HG03139 (cell line): ENCODE data around the gene RCAN3.
"Not testable (repeated sequence)": the region's sequence is repeated elsewhere in the genome, so short reads cannot be mapped to it uniquely, and the experiment has no call there.

Experiments used
- ATAC-seq: cut with Tn5 transposase; IDR thresholded peaks from one replicate; pipeline ENCODE4 v1.9.1; 2021; ENCODE audit not compliant: unreplicated experiment

The RCAN3 gene

DNA sequence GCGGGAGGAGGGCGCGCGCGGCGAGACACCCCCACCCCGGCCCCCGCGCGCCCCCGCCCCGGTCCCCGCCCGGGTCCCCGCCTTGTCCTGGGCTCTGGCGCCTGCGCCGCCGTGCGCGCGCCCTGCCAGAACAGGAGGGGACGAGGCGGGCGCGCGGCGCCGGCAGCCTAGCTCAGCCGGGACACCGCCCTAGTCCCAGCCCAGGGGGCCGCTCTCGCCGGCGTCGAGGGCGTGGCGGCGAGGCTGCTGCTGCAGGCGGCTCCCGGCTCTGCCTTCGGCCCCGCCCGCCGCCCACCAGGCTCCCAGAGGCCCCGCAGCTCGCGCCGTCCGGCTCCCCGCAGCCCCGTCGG, at the start of gene RCAN3:
RCAN3 (plus strand) TSS at position 128 of the 350 bp plus-strand sequence. CDS start 11,537 bp downstream, outside the sequence.
- ATAC-seq: peak; percentile 48

DNA sequence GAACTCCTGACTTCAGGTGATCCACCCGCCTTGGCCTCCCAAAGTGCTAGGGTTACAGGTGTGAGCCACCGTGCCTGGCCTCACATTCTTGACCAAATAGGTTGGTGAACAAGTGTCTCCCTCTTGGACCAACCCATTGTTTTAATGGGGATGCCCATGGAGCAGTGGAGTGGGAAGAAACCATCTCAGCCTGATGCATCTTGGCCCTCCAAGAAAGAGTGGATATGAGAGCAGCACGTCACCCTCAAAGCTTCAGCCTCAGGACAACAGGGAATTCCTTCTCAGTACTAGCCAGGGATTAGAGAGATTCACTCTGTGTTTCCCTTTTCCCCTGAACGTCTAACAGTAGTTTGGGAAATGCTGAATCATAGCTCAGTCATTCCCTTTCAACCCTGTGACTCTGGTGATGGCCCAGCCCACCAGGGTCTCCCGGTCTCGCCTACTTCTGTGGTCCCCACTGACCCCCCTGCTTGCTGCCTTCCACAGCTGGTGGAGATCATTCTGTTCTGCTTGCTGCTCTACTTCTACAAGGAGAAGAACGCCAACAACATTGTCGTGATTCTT, 49.6 kb upstream of the RCAN3 start:
- ATAC-seq: no peak

DNA sequence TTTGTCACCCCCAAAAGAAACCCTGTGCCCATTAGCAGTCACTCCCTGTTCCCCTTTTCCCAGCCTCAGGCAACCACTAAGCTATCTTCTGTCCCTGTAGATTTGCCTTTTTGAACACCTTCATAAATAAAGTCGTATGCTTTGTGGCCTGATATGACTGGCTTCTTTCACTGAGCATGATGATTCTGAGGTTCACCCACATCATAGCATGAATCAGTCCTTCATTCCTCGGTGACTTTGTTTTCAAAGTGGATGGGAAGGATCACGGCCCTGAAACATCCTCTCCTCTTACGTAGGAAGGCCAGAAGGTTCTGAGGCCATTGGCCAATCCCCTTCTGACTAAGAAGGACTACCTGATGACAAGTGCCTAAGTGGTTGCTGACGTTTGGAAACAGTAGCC, 48.0 kb upstream of the RCAN3 start:
- no peak for ATAC-seq

DNA sequence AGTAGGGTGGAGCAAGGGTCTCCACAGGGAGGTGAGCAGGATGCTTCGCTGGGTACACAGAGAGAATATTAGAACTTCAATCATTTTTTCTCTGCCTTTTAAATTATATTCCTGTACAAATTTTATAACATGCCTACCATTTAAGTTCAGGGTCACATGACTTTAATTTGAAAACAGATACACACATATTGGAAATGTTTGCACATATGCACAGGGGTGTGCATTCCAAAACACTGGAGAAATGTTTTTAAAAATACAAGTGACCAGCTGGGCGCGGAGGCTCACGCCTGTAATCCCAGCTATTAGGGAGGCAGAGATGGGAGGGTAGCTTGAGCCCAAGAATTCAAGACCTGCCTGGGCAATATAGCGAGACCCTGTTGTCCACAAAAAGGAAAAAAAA, 47.4 kb upstream of the RCAN3 start:
- no peak for ATAC-seq

DNA sequence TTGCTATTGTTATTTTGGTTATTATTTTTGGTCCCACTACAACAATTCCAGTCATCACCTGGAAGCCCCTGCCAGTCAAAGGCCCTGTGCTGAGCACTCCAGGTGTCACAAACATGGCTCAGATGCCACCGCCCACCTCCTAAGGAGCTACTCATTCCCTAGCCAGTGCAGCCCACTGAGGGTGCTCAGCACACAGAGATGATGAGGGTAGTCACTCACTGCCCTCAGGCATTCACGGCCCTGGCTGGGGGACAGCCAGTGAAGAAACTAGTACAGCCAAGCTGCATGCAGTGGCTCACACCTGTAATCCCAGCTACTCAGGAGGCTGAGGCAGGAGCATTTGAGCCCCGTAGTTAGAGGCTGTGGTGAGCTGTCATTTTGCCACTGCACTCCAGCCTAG, 44.8 kb upstream of the RCAN3 start:
- no peak for ATAC-seq

DNA sequence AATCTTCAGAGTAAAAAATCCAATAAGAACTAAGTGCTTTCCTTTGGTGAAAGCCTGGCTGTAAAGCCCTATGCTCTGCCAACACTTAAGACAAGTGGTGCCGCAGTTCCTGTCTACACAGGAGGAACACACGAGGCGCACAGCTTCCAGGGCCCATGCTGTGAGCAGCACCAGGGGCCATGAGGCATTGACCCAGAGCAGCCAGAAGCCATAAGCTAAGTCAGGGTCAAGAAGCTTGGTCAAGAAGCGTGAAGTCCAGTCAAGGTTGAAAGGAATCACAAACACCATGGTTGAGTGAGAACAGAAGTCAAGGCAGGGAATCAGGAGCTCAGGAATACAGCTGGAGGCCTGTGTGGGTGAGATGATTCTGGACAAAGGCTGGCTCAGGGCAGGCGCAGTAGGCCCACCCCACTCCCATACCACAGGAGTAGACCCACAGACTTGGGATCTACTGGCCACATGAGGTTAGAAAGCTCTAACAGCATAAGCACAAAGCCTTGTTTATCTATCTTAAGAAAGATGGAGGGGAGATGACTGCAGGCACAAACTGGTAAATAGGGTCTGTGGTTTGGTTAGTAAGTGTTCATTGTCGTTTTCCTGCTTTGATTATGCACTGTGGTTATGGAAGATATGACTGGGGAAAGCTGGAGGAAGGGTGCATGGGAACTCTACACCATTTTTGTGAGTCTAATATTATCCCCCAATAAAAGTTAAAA, 42.9 kb upstream of the RCAN3 start:
- ATAC-seq: no peak

DNA sequence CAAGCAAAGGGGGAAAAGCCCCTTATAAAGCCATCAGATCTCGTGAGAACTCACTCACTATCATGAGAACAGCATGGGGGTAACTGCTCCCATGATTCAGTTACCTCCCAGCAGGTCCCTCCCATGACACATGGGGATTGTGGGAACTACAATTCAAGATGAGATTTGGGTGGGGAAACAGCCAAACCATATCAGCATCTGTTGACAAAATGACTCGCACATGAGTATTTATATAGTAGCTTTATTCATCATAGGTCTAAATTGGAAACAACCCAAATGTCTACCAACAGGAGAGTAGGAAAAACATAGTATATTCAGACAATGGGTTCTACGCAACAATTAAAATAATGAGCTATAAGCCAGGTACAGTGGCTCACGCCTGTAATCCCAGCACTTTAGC, 40.5 kb upstream of the RCAN3 start:
- not testable (repeated sequence) for ATAC-seq

DNA sequence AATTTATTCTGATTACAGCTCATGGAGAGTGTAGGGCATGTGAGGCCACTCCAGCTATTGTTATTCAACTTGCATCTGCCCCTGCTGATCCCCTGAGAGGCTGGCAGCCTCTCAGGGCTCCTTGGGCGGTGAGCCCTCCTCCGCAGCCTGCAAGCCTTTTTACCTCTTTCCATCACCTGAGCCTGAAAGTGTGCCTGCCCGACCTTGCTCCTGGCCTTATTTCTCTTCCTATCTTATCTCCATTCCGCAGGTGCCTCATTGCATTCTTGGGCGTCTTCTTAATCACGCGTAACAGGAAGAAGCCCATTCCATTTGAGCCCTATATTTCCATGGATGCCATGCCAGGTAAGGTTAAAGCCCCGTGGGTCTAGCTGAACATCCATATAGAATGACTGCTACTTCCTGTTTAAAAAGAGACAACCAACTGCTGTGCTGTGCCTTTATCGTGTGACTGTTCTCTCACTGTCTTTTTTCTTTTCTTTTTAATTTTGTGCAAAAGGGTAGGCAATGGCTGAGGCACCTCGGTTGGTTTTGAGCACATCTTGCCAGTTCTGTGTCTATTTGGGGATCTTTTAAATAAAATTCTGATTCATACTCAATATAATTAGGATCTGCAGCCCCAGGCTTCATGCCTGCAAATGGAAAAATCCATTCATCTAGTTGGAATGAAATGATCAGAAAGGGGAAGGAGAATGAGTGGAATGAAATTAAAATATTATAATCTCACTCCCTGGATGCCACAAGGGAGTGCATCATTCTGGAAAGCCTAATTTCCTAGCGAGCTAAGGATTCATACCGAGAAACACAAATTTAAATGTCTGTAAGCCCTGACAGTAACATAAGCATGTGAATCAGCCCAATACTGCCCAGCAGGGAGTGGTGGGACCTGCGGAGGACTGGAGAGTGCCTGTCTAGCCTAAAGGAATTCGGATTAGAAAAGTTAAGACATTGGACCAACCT, 38.6 kb upstream of the RCAN3 start:
- ATAC-seq: no peak

DNA sequence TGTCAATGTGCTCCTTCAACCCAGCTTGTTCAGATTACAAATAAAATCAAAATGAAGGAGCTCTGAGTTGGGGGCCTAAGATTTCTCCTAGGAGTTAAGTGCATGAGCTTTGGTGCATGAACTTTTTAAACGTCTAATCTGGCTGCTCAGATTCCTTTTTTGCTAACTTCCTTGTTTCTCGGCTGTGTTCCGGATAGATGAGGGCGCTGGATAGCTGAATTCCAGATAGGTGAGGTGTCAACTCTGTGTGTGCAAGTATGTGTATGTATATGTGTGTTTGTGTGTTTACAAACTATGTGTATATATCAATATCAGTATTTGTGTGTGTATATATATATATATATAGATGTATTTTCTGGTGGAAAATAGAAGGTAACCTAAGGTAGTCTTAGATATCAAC, 37.5 kb upstream of the RCAN3 start:
- no peak for ATAC-seq

DNA sequence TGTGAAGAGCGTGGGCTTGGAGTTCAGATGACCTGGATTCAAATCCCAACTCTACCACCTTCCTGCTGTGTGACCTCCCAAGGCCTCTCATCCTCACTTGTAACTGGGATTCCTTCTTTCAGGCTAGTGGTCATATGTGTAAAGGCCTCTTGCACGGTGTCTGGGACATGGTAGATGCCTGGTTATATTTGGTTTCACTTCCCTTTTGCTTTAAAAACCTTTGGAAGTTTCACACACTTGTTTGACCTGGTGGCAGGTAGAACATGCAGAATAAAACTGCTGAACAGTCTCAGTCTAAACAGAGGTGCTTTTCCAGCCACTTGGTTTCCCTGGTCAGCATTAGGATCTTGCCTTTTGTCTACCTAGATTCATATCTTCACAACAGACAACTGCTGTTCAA, 37.0 kb upstream of the RCAN3 start:
- no peak for ATAC-seq

DNA sequence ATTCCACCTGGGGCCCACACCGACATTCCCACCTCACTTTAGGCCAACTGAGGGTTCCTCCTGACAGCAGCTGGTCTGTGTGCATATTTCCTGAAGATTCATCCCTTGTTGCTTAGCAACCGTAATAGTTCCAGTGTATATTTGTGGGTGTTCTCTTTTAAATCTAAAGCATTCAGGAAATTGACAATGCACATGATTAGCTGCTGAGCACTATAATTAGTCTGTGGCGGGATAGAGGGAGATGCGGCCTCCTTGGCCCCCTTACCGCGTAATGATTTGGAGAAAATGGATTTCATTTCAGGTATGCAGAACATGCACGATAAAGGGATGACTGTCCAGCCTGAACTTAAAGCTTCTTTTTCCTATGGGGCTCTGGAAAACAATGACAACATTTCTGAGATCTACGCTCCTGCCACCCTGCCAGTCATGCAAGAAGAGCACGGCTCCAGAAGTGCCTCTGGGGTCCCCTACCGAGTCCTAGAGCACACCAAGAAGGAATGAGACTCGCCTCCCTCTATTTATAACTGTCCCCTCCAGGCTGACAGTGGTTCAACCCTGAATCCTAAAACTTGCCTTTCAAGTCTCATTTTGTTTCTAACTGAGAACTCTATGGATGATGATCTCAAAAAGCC, 33.8 kb upstream of the RCAN3 start:
- ATAC-seq: no peak

DNA sequence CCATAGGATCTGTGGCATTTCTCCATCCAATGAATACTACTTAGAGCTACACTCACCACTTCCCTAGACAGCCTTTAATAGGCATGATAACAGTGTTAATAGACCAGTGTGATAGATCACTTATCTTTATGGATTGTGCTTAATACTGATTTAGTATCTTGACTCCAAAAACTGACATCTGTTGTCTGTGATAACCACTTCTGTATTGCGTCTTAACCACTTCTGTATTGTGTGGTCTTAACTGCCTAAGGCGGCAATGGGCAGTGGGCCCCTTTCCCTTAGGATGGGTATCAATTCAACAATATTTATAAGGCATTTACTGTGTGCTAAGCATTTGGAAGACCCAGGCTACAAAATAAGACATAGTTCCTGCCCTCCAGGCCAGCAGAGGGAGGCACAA, 32.0 kb upstream of the RCAN3 start:
- no peak for ATAC-seq

DNA sequence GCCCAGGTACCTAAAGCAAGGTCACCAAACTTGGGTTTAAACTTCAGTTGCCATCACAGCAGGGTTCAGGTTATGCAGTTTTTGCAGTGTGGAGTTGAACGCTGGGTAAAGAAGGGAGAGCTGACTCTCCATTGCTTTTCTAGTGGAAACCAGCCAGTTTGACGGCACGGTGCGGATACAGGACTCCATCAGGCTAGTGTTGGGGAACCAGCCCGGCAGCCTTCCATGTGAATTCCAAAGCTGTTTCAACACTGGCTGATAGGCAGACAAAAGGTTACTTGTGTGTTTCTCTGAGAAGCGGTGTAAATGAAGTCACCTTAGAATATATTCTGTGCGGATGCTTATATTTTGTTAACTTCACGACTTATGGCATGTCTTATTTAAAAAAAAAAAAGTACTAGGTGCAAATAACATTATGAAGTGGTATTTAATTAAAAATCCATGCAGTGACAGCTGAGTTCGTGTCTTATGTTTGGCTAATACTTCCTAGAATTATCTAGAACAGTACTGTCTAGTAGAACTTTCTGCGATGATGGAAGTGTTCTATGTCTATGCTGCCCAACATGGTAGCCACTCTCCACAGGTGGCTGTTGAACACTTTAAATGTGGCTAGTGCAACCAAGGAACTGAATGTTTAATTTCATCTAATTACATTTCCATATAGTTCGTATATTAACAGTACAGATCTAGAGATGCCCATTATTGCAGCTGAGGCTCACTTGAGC, 29.9 kb upstream of the RCAN3 start:
- no peak for ATAC-seq

DNA sequence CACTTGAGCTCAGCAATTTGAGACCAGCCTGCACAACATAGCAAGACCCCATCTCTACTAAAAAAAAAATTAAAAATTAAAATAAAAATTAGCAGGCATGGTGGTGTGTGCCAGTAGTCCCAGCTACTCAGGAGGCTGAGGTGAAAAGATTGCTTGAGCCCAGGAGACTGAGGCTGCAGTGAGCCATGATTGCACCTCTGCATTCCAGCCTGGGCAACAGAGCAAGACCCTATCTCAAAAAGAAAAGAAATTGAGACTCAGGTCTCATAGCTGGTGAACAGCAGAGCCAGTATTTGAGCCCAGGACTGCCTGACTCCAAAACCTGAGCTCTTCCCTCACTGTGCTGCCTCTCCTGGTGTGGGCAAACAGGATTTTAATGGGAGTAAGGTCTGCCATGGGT, 28.4 kb upstream of the RCAN3 start:
- ATAC-seq: no peak

DNA sequence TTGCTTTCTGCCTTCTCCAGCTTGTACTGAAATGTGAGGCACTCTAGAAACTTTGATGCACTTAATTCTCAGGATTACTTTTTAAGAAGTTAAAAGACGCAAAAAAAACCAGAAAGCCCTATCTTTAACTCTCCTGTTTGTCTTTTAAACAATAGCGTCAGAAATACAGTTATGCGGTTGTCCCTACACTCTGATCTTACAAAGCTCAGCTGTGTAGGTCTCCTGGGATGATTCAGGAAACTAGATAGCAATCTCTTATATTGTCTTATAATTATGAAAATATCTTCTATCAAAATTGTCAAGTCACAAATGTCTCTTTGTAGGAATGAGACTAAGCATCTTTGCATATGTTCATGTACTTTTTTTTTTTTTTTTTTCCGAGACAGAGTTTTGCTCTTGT, 26.9 kb upstream of the RCAN3 start:
- ATAC-seq: no peak

DNA sequence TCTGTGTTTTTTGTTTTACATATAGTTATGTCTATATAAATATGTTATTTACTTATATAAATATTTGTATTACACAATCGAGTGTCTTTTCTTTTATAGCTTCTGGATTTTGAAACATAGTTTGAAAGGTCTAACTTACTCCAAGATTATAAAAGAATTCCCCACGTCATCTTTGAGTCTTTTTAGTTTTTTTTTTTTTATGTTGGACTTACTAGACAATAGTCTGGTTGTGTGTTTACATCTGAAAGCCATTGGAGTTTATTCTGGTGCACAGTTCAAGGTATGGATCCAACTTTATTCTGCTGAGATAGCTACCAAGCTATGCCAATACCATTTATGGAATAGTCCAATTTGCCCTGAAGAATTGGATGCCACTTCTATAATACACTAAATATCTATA, 26.1 kb upstream of the RCAN3 start:
- no peak for ATAC-seq

DNA sequence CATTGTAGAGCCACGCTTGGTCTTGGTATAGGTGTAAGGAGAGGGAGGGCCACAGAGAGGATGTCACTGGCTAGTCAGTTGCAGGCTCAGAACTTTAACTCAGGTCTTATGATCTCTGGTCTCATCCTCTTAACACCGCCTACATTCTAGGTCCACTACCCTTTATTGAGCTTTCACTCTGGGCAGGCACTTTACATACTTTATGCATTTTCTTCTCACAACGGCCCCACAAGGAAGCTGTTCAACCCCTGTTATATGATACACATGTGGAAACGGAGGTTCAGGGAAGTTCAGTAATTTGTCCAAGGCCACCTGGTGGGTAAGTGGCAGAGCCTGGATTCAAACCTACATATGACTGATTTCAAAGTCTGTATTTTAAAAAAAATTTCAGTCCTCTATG, 25.3 kb upstream of the RCAN3 start:
- no peak for ATAC-seq

DNA sequence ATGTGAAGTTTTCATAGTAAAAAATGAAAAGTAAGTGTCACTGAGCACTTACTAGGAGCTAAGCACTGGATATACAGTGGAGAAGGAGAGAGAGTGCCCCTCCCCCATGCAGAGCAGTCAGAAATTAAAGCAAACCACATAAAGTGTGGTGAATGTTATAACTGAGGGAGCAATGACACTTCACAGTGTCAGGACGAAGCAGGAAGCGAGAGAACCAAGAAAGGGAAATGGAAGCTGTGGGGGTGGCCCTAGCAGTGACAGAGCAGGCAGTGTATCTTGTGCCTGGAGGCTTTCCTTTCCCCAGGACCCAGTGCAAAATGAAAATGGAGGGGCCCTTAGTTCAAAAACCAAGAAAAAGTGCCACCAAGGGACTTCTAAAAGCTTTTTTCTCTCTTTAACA, 21.5 kb upstream of the RCAN3 start:
- no peak for ATAC-seq

DNA sequence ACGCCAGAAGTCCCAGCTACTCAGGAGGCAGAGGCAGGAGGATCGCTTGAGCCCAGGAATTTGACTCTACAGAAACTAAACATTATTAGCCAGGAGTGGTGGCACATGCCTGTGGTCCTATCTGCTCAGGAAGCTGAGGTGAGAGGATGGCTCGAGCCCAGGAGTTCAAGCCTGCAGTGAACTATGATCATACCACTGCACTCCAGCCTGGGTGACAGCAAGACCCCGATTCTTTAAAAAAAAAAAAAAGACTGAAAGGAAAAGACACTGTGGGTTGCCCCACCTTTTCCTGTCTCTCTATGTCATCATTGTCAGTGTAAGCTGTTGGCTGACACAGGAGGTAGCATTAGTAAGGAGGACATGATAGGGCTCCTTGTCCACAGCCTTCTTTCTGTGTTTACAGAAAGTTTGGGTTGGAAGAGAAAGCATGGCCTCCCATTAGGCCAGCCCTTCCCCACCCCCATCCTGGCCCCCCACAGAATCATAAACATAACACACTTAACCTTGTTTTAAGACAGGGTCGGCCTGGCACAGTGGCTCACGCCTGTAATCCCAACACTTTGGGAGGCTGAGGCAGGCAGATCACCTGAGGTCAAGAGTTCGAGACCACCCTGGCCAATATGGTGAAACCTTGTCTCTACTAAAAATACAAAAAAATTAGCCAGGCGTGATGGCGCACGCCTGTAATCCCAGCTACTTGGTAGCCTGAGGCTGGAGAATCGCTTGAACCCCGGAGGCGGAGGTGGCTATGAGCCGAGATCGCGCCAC, 20.6 kb upstream of the RCAN3 start:
- ATAC-seq: no peak

DNA sequence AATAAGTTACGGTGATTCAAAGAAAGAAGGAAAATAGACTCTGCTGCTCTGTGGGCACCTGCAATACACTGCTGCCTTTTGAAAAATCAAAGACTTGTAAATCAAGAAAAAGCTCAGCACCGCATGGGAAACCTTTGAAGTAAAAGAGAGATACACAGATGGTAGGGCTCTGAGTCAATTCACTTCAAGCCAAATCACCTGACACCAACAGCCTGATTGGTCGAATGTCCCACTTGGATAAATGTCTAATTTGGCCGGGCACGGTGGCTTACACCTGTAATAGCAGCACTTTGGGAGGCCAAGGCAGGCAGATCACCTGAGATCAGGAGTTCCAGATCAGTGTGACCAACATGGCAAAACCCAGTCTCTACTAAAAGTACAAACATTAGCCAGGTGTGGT, 19.2 kb upstream of the RCAN3 start:
- ATAC-seq: no peak
